ELF-1 (cell line): ENCODE measurements around the gene METTL24.
"Not testable (repeated sequence)": the region's sequence is repeated elsewhere in the genome, so short reads cannot be mapped to it uniquely, and the experiment has no call there.

Experiments used
- DNase-seq: peaks from one replicate; pipeline ENCODE4 v3.0.0-alpha.2; 2016; ENCODE audit warnings: low read depth, low spot score

Gene METTL24

DNA sequence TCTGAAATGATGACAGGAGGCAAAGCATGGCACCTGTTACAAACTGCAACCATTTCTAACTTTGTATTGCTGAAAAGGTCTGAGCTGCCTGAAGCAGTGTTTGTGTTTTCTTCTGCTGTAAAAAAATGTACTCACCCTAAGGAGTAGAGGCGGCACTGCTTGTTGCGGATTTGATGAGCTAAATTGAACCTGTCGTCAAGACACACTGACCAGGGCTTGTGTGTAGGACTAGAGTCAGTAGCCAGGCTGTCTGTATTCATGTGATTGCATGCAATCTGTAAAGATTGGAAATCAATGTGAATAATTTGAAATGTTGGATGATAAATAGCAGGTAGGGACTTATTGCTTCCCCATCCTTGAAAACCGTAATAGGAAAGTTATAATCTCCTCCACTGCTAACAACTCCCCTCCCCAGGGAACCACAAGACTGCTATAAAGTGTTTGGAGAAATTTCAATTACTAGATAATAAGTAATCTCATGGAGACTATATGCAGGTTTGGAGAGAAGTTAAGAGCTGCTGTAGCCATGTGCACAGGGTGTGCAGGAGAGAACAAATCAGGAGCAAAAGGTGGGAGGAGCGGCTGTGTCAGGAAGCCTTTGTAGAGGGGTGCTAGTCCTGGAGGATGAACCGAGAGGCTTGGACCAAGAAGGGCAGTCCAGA is 42.8 kb downstream of the METTL24 start:
- no peak for DNase-seq

DNA sequence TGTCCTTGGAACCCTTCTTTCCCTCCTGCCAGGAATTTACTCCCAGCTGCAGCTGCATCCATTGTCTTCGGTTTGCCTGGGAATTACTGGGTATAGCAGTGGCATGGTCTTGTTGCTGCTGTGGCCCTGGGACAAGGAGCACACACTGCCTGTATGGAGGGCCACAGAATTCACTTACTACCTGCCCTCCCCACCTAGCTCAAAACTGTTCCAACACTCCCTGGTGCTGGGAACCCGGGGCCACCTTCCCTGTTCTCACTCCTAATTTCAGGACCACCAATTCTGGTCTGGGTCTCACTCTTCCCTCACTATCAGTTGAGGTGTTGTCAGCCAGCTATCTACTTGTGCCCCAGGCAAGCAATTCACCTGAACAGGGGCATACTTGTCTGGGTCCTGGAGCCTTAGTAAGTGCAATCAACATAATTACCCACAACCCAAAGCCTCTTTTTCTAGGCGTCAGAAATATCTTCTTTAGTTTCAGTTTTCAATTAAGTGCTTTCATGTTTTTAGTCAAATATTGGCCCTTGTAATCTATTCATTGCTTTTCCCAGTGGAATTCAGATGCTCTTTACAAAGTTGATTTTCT is 47.2 kb downstream of the METTL24 start:
- DNase-seq: peak; percentile 83

DNA sequence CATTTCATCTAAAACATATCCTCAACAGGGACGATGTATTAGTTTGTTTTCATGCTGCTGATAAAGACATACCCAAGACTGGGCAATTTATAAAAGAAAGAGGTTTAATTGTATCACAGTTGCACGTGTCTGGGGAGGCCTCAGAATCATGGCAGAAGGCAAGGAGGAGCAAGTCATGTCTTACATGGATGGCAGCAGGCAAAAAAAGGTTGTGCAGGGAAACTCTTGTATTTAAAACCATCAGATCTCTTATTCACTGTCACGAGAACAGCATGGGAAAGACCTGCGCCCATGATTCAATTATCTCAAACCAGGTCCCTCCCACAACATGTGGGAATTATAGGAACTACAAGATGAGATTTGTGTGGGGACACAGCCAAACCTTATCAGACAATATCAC is 48.7 kb downstream of the METTL24 start:
- not testable (repeated sequence) for DNase-seq

DNA sequence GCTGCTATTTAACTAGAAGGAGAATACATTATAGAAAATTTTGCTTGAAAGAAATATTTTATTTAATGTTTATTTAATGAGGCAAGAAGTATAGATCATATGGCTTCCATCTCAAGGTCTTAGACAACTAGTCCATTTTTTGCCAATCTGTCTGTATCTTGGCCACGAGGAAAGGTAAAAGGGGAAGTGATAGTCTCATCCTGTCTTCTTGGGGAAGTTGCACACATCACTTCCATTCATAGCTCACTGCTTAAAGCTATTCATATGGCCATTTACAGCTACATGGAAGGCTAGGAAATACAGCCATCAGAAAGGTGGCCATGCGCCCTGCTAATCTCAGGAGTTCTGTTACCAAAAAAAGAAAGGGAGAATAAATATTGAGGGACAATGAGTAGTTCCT is 50.8 kb downstream of the METTL24 start:
- no peak for DNase-seq

DNA sequence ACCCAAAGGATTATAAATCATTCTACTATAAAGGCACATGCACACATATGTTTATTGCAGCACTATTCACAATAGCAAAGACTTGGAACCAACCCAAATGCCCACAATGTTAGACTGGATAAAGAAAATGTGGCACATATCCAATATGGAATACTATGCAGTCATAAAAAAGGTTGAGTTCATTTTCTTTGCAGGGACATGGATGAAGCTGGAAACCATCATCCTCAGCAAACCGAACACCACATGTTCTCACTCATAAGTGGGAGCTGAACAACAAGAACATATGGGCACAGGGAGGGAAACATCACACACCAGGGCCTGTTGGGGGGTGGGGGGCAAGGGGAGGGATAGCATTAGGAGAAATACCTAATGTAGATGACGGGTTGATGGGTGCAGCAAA is 52.3 kb downstream of the METTL24 start:
- DNase-seq: not testable (repeated sequence)

DNA sequence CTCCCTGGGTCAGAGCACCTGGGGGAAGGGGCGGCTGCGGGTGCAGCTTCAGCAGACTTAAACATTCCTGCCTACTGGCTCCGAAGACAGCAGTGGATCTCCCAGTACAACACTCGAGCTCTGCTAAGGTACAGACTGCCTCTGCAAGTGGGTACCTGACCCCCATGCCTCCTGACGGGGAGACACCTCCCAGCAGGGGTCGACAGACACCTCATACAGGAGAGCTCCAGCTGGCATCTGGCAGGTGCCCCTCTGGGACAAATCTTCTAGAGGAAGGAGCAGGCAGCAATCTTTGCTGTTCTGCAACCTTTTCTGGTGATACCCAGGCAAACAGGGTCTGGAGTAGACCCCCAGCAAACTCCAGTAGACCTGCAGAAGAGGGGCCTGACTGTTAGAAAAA is 54.5 kb downstream of the METTL24 start:
- DNase-seq: not testable (repeated sequence)

DNA sequence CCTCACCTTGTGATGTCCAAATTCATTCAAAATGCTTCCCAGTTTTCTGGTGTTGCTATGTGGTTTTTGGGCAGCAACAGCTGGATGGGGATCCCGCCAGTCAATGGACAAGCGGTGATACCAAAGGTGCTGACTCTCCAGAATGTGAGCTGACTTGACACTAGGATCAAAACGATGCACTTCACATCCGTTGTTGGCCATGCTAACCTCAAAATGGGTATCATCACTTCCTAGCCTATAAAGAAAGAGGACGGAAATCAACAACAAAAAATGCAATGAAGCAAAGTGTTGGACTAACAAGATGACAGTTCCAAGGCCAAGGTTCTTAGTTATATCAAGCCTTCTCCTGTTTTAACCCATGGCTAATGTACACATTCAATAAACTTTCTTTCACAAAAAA is 59.2 kb downstream of the METTL24 start:
- DNase-seq: no peak

DNA sequence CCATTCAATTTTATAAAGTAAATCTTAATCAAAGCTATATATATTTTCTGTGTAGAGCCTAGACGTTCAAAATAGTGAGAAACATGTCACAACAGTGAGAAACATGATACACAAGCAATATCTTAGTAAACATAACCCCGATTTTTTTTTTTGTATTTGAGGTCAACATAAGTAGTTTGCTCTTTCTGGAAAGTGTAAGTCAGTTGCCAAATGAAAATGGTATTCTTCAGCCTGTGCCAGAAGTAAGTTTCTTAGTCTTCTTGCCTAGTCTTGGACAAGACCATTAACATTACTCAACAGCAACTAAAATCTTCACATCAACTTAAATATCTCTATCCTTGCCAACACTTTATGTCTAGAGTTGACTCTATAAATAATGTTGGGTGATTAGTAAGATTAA is 59.7 kb downstream of the METTL24 start:
- no peak for DNase-seq

DNA sequence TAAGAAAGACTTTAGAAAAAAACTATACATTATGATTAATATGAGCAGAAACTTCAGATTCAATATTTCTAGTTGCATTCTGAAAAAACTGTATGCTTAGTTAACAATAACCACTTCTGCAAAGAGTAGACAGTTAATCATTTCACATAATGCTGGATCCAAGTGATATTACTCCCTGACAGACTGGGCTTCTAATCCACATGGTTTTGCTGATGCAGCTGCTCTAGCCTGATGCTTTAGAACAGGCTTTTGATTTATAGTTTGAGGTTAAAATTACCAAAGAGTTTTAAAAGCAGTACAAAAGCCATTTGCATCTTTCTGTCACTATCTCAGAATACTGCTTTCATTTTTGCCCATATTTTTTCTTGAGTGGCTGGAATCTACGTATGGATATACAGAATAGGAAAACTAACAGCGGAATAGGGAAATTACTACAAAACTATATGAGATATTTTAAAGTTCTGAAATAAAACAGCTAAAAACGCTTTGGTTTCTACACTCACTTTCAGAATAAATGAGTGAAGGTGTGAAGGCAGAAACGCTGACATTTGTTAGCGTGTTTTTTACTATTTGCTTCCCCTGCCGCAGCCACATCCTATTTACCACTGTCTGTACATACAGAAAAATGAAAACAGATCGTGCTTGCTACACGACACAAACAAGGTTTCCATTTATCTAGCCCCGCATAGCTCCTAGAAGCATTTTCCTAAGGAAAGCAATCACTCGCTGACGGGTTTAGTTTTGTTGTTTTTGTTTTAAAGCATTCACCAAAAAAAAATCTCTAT is 61.7 kb downstream of the METTL24 start:
- DNase-seq: no peak

DNA sequence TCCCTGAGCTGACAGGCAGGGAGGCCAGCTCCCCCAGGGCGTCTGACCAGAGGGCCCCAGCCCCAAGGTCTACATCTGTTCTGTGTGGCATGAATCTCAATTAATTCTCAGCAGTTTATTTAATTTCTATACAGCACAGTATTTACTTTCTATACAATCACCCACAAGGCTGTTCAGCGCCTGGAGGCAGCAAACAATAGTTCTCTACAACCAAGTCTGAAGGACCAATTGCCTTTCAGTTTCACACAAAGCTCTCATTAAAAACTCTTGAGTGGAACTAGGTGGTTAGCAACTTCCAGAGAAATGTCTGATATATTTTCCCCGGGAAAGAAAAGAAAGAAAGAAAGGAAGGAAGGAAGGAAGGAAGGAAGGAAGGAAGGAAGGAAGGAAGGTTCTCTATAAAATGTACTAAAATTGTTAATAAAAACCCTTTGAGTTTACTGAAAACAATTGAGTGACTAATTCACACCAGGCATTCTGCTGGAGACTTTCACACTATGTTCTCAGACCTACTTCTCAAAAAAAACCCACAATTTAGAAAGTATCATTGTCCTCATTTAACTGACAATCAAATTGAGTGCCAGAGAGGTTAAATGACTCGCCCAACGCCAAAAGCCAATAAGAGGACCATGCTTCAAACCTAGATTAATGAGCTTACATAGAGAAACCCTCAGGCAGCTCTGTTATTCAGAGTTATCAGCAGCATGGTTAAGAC is 62.5 kb downstream of the METTL24 start:
- DNase-seq: no peak

DNA sequence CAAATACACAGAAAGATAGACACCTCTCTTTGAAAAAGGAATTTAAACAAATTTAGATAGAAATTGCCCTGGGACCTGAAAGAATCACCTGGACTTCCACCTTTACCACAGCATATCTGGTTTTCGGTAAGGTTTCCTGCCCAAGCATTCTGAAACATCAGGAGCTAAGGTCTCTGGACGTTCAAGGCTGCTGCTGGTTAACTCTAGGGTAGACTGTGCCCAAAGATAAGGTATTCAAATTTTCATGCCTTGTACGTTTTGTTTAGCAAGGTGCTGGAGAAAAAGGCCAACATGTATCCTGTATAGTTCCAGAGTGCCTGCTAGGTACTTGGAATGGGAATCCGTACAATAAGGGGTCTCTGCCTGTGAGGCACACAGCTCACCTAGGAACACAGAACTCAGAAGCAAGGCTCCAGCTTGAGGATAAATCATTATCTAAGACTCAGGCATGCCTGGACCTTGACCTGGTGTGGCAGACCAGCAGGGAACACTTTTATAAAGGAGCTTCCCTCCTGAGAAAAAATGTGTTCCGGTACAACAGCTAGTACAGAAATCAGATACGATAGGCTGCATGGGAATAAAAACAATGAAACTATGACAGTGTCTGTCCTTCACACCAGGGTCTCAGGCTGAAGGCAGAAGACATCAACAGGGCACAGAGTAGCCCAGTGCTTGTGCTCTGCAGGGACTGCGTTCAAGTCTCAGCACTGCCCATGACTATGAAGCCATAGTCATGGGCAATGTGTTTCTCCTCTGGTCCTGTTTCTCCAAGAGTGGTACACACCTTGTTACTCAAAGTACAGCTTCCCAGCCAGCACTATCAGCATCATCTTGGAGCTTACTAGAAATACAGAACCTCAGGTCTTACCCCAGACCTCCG is 70.4 kb downstream of the METTL24 start:
- DNase-seq: no peak

DNA sequence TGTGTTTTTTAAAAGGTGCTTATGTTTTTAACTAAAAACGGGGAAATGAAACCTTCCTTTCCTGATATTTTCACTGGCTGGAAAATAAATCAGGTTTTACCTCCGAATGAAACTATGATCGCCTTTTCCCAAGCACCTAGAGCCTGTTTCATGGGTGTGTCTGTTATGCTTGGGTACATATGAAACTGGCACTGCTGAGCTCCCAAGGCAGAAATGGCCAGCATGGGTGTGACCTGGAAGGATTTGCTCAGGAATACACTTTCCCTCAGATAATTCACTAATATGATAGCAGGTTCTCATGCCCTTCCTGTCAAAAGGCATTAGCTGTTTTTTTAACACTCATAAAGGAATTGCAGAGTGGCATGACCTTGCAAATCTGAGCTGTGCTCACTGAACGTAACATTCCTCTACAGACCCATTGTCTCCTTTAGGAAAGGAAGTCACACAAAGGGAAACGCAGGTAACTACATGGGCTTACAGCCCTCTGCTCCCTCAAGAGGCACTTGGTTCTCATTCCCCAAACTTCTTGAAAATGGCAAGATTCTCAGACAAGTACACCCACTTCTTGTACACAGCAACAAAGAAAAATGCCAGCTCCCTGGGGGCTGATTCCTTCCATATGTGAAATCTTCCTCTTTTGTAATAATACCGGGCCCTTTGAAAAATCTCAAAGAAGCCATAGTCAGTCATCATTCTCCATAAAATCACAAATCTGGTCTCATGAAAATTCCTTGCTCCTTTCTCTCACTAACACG is 72.7 kb downstream of the METTL24 start:
- DNase-seq: no peak

DNA sequence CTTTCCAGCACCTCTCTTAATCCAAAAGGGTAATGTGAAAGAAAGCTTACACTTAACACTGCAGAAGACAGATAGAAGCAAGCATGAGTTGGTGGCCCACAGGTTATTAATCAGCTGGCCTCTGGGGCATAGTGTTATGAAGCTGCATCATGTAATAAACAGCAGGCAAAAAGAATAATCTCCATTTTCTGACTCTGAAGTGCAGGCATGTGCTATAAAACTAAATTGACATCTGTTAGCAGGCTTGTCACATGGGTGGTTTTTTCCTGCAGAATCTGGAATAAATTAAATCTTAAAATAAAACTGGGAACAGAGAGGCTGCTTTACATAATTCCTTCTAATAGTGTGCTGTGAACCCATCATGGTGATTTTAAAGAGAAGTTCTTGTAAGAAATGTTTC is 73.3 kb downstream of the METTL24 start:
- DNase-seq: no peak

DNA sequence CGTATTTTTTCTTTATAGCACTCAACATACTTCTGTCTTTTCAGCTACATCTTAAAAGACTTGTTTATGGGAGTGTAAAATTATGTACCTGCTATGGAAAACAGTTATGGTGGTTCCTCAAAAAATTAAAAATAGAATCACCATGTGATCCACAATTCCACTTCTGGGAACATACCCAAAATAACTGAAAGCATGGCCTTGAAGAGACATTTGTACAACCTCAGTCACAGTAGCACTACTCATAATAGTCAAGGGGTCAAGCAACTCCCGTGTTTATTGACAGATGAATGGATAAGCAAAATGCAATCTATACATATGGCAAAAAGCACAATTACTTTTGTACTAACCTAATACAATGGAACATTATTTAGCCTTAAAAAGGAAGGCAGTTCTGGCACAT is 74.5 kb downstream of the METTL24 start:
- no peak for DNase-seq

DNA sequence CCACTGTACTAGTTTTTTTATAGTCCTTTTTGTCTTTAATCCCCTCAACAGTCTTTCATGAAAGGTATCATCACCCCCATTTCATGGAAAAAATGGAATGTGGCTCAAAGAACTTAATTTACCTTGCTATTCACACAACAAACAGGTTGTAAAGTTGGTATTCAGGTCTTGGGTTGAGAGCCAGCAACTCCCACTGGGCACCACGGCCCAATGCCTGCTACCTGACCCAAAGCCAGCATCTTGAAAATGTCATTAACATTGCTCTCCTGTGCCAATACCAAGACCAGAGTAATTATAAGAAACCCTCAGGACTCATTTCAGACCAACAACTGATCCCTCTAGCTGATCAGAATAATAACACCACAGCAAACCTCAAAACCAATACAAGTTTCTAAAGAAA is 75.7 kb downstream of the METTL24 start:
- DNase-seq: no peak

DNA sequence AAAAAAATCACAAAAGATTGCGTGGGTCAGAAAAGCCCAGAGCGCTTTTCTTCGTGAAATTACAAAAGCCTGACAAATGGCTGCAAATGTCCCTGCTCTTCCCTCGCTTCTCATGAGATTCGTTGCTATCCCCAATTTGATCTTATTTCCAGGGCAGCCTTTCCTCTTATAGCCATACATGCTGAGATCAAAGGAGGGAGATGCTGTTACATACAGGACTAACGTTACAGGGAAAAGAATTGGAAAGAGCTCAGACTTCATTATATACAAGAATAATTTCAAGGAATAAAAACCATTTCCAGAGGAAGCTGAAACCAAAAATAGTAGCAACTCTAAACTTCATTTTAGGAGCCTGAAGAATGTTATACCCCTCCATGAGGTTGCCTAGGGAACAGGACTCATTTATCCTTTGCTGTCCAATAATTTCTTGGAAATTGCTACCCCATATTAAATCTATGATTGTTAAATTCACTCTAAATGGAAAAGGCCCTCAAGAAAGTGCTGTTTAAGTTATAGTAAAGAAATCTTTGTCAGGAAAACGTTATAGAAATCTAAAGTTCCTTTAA is 81.0 kb downstream of the METTL24 start:
- no peak for DNase-seq

DNA sequence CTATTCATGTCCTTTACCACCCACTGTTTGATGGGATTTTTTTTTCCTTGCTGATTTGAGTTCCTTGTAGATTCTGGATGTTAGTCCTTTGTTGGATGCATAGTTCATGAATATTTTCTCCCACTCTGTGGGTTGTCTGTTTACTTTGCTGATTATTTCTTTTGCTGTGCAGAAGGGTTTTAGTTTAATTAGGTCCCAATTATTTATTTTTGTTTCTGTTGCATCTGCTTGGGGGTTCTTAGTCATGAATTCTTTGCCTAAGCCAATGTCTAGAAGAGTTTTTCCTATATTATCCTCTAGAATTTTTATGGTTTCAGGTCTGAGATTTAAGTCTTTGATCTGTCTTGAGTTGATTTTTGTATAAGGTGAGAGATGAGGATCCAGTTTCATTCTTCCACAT is 85.4 kb downstream of the METTL24 start:
- DNase-seq: not testable (repeated sequence)

DNA sequence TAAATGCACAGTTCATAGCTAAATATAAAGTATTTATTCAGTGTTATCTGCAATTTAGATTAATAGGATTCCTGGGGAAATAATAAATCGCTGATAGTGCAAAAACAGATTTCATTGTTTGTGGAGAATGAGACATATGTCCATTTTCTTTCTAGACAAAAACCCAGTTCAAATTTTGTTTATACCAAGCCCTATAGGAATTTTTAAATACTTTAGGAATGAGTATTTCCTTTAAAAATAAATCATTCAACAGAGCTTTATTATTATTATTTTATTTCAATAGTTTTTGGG is 86.5 kb downstream of the METTL24 start:
- DNase-seq: no peak

DNA sequence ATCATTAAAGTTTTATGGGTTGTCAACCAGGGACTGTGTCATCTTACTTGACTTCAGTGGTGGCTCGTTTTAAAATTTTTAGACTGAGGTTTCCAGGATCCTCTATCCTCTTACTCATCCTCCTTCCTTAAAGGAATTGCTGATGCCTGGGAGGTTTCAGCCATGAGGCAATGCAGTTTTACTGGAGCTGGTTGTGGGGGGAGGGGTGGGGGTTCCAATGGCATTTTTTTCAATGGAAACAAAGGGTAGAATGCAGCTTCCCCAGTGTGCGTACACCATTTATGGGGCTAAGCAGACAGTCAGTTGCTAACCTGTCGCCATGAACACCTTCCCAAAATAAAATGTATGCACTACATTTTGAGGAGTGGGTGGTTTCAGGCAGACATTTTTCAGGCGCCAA is 88.0 kb downstream of the METTL24 start:
- peak; percentile 79 for DNase-seq

DNA sequence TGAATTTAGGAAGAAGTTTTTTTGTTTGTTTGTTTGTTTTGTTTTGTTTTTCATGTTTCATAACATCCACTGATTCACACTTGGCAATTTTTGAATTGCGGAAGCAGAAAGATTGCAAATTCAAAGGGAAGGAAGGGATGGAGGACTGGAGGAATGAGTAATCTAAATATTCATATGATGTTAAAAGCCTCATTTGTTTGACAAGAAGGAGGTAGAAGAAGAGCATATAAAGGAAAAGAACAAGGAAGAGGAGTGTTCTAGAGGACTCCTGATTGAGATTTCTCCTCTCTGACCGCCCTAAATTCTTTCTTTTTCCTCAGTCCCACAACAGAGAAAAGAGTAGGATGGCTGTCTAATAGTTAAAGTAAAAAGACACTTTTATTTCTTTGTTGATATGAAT is 88.5 kb downstream of the METTL24 start:
- DNase-seq: no peak

DNA sequence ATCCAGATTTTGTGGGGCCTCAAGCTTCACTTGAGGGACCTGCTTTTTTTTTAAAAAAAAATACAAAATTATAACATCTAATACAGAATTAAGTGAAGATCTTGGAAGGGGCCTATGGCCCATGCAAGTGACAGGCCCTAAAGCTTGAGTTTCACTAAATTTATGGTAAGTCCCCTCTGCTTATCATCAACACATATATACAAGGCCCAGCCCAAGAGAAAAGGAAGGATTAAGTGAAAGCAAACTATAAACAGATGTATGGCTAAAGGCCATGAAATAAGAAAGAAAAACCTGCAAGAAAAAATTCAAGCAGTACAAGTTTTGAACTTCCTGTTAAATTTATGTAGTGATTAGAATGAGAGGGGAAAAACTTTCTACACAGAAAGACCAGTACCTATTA is 91.2 kb downstream of the METTL24 start:
- no peak for DNase-seq
